CD4-positive, CD25-positive, alpha-beta regulatory T cell (primary cell): ENCODE results near the gene CNTNAP2. TPM values are rescaled to one million over a fixed set of nuclear protein-coding genes. Genes with fewer than 3 reads are reported as not detected.
"Not testable (repeated sequence)": the region's sequence is repeated elsewhere in the genome, so short reads cannot be mapped to it uniquely, and the experiment has no call there.

ENCODE experiments used
- ATAC-seq, 2 donors: fragments of 150-1000 bp; cut with Tn5 transposase; one replicate each; pipeline ENCODE4 v1.10.0; 2021; ENCODE audit warnings: low read depth in 2 of 2, moderate number of reproducible peaks in 2 of 2, moderate library complexity in 1 of 2
- DNase-seq, 3 donors: peaks; one replicate each; pipeline versions ENCODE4 v3.0.0 to v3.0.0-alpha.2; 2012 to 2022; ENCODE audit warnings: mixed read lengths in 1 of 3
- H3K27ac ChIP-seq: one replicate; pipeline ENCODE4 v1.7.0; 2013; ENCODE audit warnings: mild to moderate bottlenecking, low read length; ENCODE audit not compliant: insufficient read depth, poor library complexity, severe bottlenecking
- H3K27me3 ChIP-seq: one replicate; pipeline ENCODE4 v1.7.0; 2013; ENCODE audit warnings: low read length; ENCODE audit not compliant: control insufficient read depth, insufficient read depth
- H3K36me3 ChIP-seq: one replicate; pipeline ENCODE4 v1.7.0; 2013; ENCODE audit warnings: mild to moderate bottlenecking, low read length, moderate library complexity; ENCODE audit not compliant: control insufficient read depth, insufficient read depth
- H3K4me1 ChIP-seq: 2 replicates; pipeline ENCODE4 v1.7.0; 2013; ENCODE audit warnings: mild to moderate bottlenecking, low read length; ENCODE audit not compliant: insufficient read depth, control insufficient read depth, poor library complexity, severe bottlenecking
- H3K4me3 ChIP-seq: one replicate; pipeline ENCODE4 v1.7.0; 2013; ENCODE audit warnings: low read depth, mild to moderate bottlenecking, low read length, moderate library complexity
- H3K9me3 ChIP-seq, 2 experiments: 1 replicate in 1 of 2; 2 replicates in 1 of 2; pipeline ENCODE4 v1.7.0; 2013; ENCODE audit warnings: low read length in 2 of 2, mild to moderate bottlenecking in 1 of 2, moderate library complexity in 1 of 2; ENCODE audit not compliant: control insufficient read depth in 2 of 2
- H3K27ac Mint-ChIP-seq, 3 donors: one replicate each; pipeline ENCODE4 v1.8.0; 2020 to 2022; ENCODE audit warnings: mild to moderate bottlenecking in 3 of 3, mixed read lengths in 3 of 3, moderate library complexity in 2 of 3
- H3K27me3 Mint-ChIP-seq: one replicate; pipeline ENCODE4 v1.8.0; 2022; ENCODE audit warnings: mild to moderate bottlenecking, mixed read lengths
- H3K36me3 Mint-ChIP-seq: one replicate; pipeline ENCODE4 v1.8.0; 2020; ENCODE audit warnings: mixed read lengths
- H3K4me1 Mint-ChIP-seq, 4 donors: one replicate each; pipeline ENCODE4 v1.8.0; 2020 to 2022; ENCODE audit warnings: mixed read lengths in 4 of 4, mild to moderate bottlenecking in 1 of 4
- H3K4me3 Mint-ChIP-seq, 4 donors: one replicate each; pipeline ENCODE4 v1.8.0; 2020 to 2022; ENCODE audit warnings: mild to moderate bottlenecking in 4 of 4, mixed read lengths in 4 of 4, moderate library complexity in 3 of 4
- H3K9me3 Mint-ChIP-seq, 7 donors: one replicate each; pipeline ENCODE4 v1.8.0; 2020 to 2022; ENCODE audit warnings: mixed read lengths in 7 of 7, mild to moderate bottlenecking in 3 of 7, moderate library complexity in 2 of 7
- polyA plus RNA-seq, 4 donors: library from polyadenylated mRNA; unstranded; fragments of 300-500 nt; fragmentation: Illumina TruSeq; gene quantifications; one replicate each; pipeline ENCODE4 v1.2.3, GENCODE V29; 2021
- total RNA-seq: library from RNA; stranded (reverse); gene quantifications from one replicate; pipeline ENCODE4 v1.2.3, GENCODE V29; 2022

CNTNAP2 gene
- total and polyA plus RNA-seq, 5 donors from 2014 or later, result 0.02 to 0.15 TPM; not detected in 3

GRCh38 chr7:147737559-147738214 lies 1621.1 kb downstream of the CNTNAP2 start:
- H3K27me3 Mint-ChIP-seq, ATAC-seq, DNase-seq, H3K36me3 Mint-ChIP-seq, H3K4me3 Mint-ChIP-seq, H3K27ac ChIP-seq, H3K36me3 ChIP-seq, H3K4me1 ChIP-seq, H3K27ac Mint-ChIP-seq, H3K9me3 ChIP-seq, H3K27me3 ChIP-seq, H3K4me1 Mint-ChIP-seq, H3K4me3 ChIP-seq: not testable (repeated sequence)
- H3K9me3 Mint-ChIP-seq, result peaks cover 0 to 23% (median 6%) of the 10 kb centered on the region in 7 donors

- H3K4me3 ChIP-seq, result no peak overlapping the region
- no peak overlapping the region for H3K4me3 Mint-ChIP-seq
- H3K27me3 Mint-ChIP-seq, result no peaks in the 10 kb centered on the region
- DNase-seq (no peak), ATAC-seq (no peak)
- peaks cover 0 to 13% (median 5%) of the 10 kb centered on the region in 7 donors for H3K9me3 Mint-ChIP-seq
- H3K9me3 ChIP-seq, result peaks cover 0 to 3% of the 10 kb centered on the region in 2 experiments
- no peaks in the 10 kb centered on the region for H3K27me3 ChIP-seq
- H3K4me1 ChIP-seq, result no peaks in the 10 kb centered on the region
- no peaks in the 10 kb centered on the region for H3K36me3 Mint-ChIP-seq
- H3K4me1 Mint-ChIP-seq, result no peaks in the 10 kb centered on the region
- H3K36me3 ChIP-seq, result no peaks in the 10 kb centered on the region
- H3K27ac ChIP-seq, result no peak overlapping the region
- H3K27ac Mint-ChIP-seq, result no peak overlapping the region
Measured at GRCh38 chr7:147742301-147742700, 1625.7 kb downstream of the CNTNAP2 start.

- no peaks in the 10 kb centered on the region for H3K4me1 ChIP-seq
- H3K27ac ChIP-seq, result no peak overlapping the region
- Mint-ChIP-seq H3K27ac (no peak overlapping the region), H3K4me3 (no peak overlapping the region), H3K4me1 (no peaks in the 10 kb centered on the region), H3K27me3 (no peaks in the 10 kb centered on the region), H3K9me3 (peaks cover 0 to 8% (median 2%) of the 10 kb centered on the region in 7 donors), H3K36me3 (no peaks in the 10 kb centered on the region)
- ATAC-seq (no peak), DNase-seq (no peak)
- H3K9me3 ChIP-seq, result no peaks in the 10 kb centered on the region
- no peaks in the 10 kb centered on the region for H3K36me3 ChIP-seq
- H3K27me3 ChIP-seq, result no peaks in the 10 kb centered on the region
- H3K4me3 ChIP-seq, result no peak overlapping the region
Measured at GRCh38 chr7:147756300-147756699, 1639.7 kb downstream of the CNTNAP2 start.

GRCh38 chr7:147759327-147759943 lies 1642.8 kb downstream of the CNTNAP2 start:
- no peak for DNase-seq
- Histone ChIP-seq H3K9me3 (no peaks in the 10 kb centered on the region), H3K4me3 (no peak overlapping the region), H3K36me3 (no peaks in the 10 kb centered on the region), H3K4me1 (no peaks in the 10 kb centered on the region), H3K27ac (no peak overlapping the region), H3K27me3 (no peaks in the 10 kb centered on the region)
- H3K27me3 Mint-ChIP-seq, result no peaks in the 10 kb centered on the region
- H3K36me3 Mint-ChIP-seq, result no peaks in the 10 kb centered on the region
- no peaks in the 10 kb centered on the region for H3K4me1 Mint-ChIP-seq
- H3K4me3 Mint-ChIP-seq, result no peak overlapping the region
- ATAC-seq, result no peak
- no peak overlapping the region for H3K27ac Mint-ChIP-seq
- peaks cover 0 to 8% (median 2%) of the 10 kb centered on the region in 7 donors for H3K9me3 Mint-ChIP-seq

GRCh38 chr7:147765301-147765700 lies 1648.7 kb downstream of the CNTNAP2 start:
- Histone ChIP-seq H3K4me3 (no peak overlapping the region), H3K27me3 (no peaks in the 10 kb centered on the region), H3K27ac (no peak overlapping the region), H3K36me3 (no peaks in the 10 kb centered on the region), H3K9me3 (no peaks in the 10 kb centered on the region), H3K4me1 (no peaks in the 10 kb centered on the region)
- no peaks in the 10 kb centered on the region for H3K4me1 Mint-ChIP-seq
- no peaks in the 10 kb centered on the region for H3K36me3 Mint-ChIP-seq
- no peaks in the 10 kb centered on the region for H3K27me3 Mint-ChIP-seq
- H3K27ac Mint-ChIP-seq, result no peak overlapping the region
- peaks cover 0 to 5% (median 0%) of the 10 kb centered on the region in 7 donors for H3K9me3 Mint-ChIP-seq
- no peak overlapping the region for H3K4me3 Mint-ChIP-seq
- DNase-seq (no peak), ATAC-seq (no peak)

- no peaks in the 10 kb centered on the region for H3K27me3 Mint-ChIP-seq
- H3K9me3 Mint-ChIP-seq, result peaks cover 0 to 6% (median 2%) of the 10 kb centered on the region in 7 donors
- H3K36me3 ChIP-seq, result no peaks in the 10 kb centered on the region
- no peak for DNase-seq
- no peaks in the 10 kb centered on the region for H3K36me3 Mint-ChIP-seq
- no peaks in the 10 kb centered on the region for H3K4me1 Mint-ChIP-seq
- H3K27ac ChIP-seq, result no peak overlapping the region
- H3K9me3 ChIP-seq, result no peaks in the 10 kb centered on the region
- H3K4me1 ChIP-seq, result no peaks in the 10 kb centered on the region
- H3K27me3 ChIP-seq, result no peaks in the 10 kb centered on the region
- no peak overlapping the region for H3K4me3 Mint-ChIP-seq
- no peak overlapping the region for H3K27ac Mint-ChIP-seq
- H3K4me3 ChIP-seq, result no peak overlapping the region
- no peak for ATAC-seq
Measured at GRCh38 chr7:147771344-147771743, 1654.7 kb downstream of the CNTNAP2 start.

- H3K27ac Mint-ChIP-seq, result no peak overlapping the region
- H3K4me1 Mint-ChIP-seq, result no peaks in the 10 kb centered on the region
- peaks cover 0 to 6% (median 3%) of the 10 kb centered on the region in 7 donors for H3K9me3 Mint-ChIP-seq
- DNase-seq (no peak), ATAC-seq (no peak)
- Histone ChIP-seq H3K4me3 (no peak overlapping the region), H3K4me1 (no peaks in the 10 kb centered on the region), H3K36me3 (no peaks in the 10 kb centered on the region), H3K9me3 (no peaks in the 10 kb centered on the region), H3K27me3 (no peaks in the 10 kb centered on the region), H3K27ac (no peak overlapping the region)
- no peak overlapping the region for H3K4me3 Mint-ChIP-seq
- no peaks in the 10 kb centered on the region for H3K27me3 Mint-ChIP-seq
- H3K36me3 Mint-ChIP-seq, result no peaks in the 10 kb centered on the region
Measured at GRCh38 chr7:147774461-147774860, 1657.9 kb downstream of the CNTNAP2 start.
